Endodermal cell (in vitro differentiated cells): Measurements from ENCODE around the gene LOXL3. TPM values are rescaled to one million over a fixed set of nuclear protein-coding genes. Genes with fewer than 3 reads are reported as not detected.
A peak's percentile ranks its signal among the peaks of the same experiment; 100 is the strongest.

Source experiments
- DNase-seq: peaks from one replicate; pipeline ENCODE4 v3.0.0-alpha.2; 2017
- H3K27ac ChIP-seq: 2 replicates; pipeline ENCODE4 v1.5.1; 2013; ENCODE audit warnings: mild to moderate bottlenecking, low read depth, low read length, moderate library complexity
- H3K27me3 ChIP-seq: 2 replicates; pipeline ENCODE4 v1.6.1; 2013; ENCODE audit warnings: mild to moderate bottlenecking, low read length, moderate library complexity; ENCODE audit not compliant: insufficient read depth, control insufficient read depth, poor library complexity, severe bottlenecking
- H3K36me3 ChIP-seq: 2 replicates; pipeline ENCODE4 v1.7.0; 2013; ENCODE audit warnings: mild to moderate bottlenecking, low read length, moderate library complexity; ENCODE audit not compliant: control insufficient read depth, insufficient read depth
- H3K4me1 ChIP-seq: one replicate; pipeline ENCODE4 v1.7.0; 2013; ENCODE audit warnings: low read length; ENCODE audit not compliant: control insufficient read depth, insufficient read depth
- H3K4me3 ChIP-seq: 2 replicates; pipeline ENCODE4 v1.5.1; 2013; ENCODE audit warnings: mild to moderate bottlenecking, low read length, moderate library complexity
- H3K9ac ChIP-seq: 2 replicates; pipeline ENCODE4 v1.6.1; 2013; ENCODE audit warnings: mild to moderate bottlenecking, low read length, moderate library complexity; ENCODE audit not compliant: poor library complexity, severe bottlenecking; ENCODE audit errors: extremely low read depth
- H3K9me3 ChIP-seq: 2 replicates; pipeline ENCODE4 v1.6.1; 2013; ENCODE audit warnings: mild to moderate bottlenecking, low read length, moderate library complexity; ENCODE audit not compliant: control insufficient read depth
- H3K27ac Mint-ChIP-seq: 2 replicates; pipeline ENCODE4 v1.8.0; 2020; ENCODE audit warnings: mixed read lengths
- H3K27me3 Mint-ChIP-seq: 2 replicates; pipeline ENCODE4 v1.8.0; 2021; ENCODE audit warnings: mild to moderate bottlenecking, mixed read lengths; ENCODE audit not compliant: insufficient read depth
- H3K36me3 Mint-ChIP-seq: 2 replicates; pipeline ENCODE4 v1.8.0; 2020; ENCODE audit warnings: low read depth, mixed read lengths
- H3K4me1 Mint-ChIP-seq: 2 replicates; pipeline ENCODE4 v1.8.0; 2020; ENCODE audit warnings: mixed read lengths
- H3K4me3 Mint-ChIP-seq: 2 replicates; pipeline ENCODE4 v1.8.0; 2020; ENCODE audit warnings: mild to moderate bottlenecking, moderate library complexity, mixed read lengths
- H3K9me3 Mint-ChIP-seq: 2 replicates; pipeline ENCODE4 v1.8.0; 2020; ENCODE audit warnings: mild to moderate bottlenecking, mixed read lengths
- CTCF ChIP-seq: fragments of 200-600 bp; sonication (generic); conservative IDR thresholded peaks from 2 replicates; pipeline ENCODE4 v1.5.0; 2021; ENCODE audit warnings: antibody characterized with exemption, mild to moderate bottlenecking
- WGBS, 2 experiments: methylation state at CpG; one replicate each; pipeline versions ENCODE4 v1.1.5 to v1.1.7; 2013; ENCODE audit warnings: missing lambda C conversion rate in 2 of 2, mixed read lengths in 1 of 2; ENCODE audit not compliant: insufficient coverage in 1 of 2, insufficient read length in 1 of 2; 5-methylcytosine and 5-hydroxymethylcytosine counted together
- total RNA-seq, 2 donors: library from RNA; stranded (reverse); fragmentation: NEBNext Ultra II Directional in 1 of 2; extraction: Animal tissue kit (Norgen Biotek cat#: 25700) in 1 of 2; gene quantifications; 2 replicates in 1 of 2; 3 replicates in 1 of 2; pipeline ENCODE4 v1.2.1, GENCODE V29; 2021

LOXL3 gene
- total RNA-seq, 2 donors from 2014 or later = 5.4 to 7.6 TPM

GRCh38 chr2:74499267-74499939 lies 54.3 kb downstream of the LOXL3 start, which contains the start of gene LBX2:
LBX2 (minus strand) TSS chr2:74499603; CDS start chr2:74499537, 66 bp downstream.
- H3K27me3 Mint-ChIP-seq = peaks cover 95% of the 10 kb centered on the region
- Histone ChIP-seq H3K4me1 (no peaks in the 10 kb centered on the region), H3K36me3 (peaks cover under 1% of the 10 kb centered on the region), H3K4me3 (peak within 1 kb of the TSS; percentile 75), H3K27ac (no peak within 1 kb of the TSS), H3K9ac (peak within 1 kb of the TSS; percentile 12), H3K9me3 (no peaks in the 10 kb centered on the region), H3K27me3 (peaks cover 89% of the 10 kb centered on the region)
- WGBS, 2 experiments = 0 to 3% methylated on average over 24 to 65 of the region's 65 CpGs
- peak; percentile 84 for DNase-seq
- peaks cover 3% of the 10 kb centered on the region for H3K36me3 Mint-ChIP-seq
- H3K4me1 Mint-ChIP-seq = peaks cover 32% of the 10 kb centered on the region
- TF ChIP-seq CTCF = no peak
- peak within 1 kb of the TSS; percentile 51 for H3K4me3 Mint-ChIP-seq
- H3K27ac Mint-ChIP-seq = no peak within 1 kb of the TSS
- H3K9me3 Mint-ChIP-seq = no peaks in the 10 kb centered on the region

GRCh38 chr2:74498500-74499266 lies 55.1 kb downstream of the LOXL3 start:
- H3K27me3 Mint-ChIP-seq = peaks cover 88% of the 10 kb centered on the region
- H3K4me3 Mint-ChIP-seq = peak overlapping the region; percentile 51
- Histone ChIP-seq H3K9ac (peak overlapping the region; percentile 12), H3K4me1 (no peaks in the 10 kb centered on the region), H3K36me3 (peaks cover 7% of the 10 kb centered on the region), H3K27me3 (peaks cover 82% of the 10 kb centered on the region), H3K4me3 (peak overlapping the region; percentile 75), H3K27ac (no peak overlapping the region), H3K9me3 (no peaks in the 10 kb centered on the region)
- no peaks in the 10 kb centered on the region for H3K9me3 Mint-ChIP-seq
- H3K27ac Mint-ChIP-seq = no peak overlapping the region
- H3K36me3 Mint-ChIP-seq = peaks cover 8% of the 10 kb centered on the region
- no peak for TF ChIP-seq CTCF
- DNase-seq = no peak
- 2 to 3% methylated on average over 33 to 41 of the region's 41 CpGs for WGBS, 2 experiments
- peaks cover 26% of the 10 kb centered on the region for H3K4me1 Mint-ChIP-seq

GRCh38 chr2:74497777-74498499 lies 55.8 kb downstream of the LOXL3 start:
- no peak for TF ChIP-seq CTCF
- DNase-seq = peak; percentile 85
- Histone ChIP-seq H3K27me3 (peaks cover 75% of the 10 kb centered on the region), H3K9me3 (no peaks in the 10 kb centered on the region), H3K36me3 (peaks cover 14% of the 10 kb centered on the region), H3K27ac (no peak overlapping the region), H3K4me3 (peak overlapping the region; percentile 75), H3K4me1 (no peaks in the 10 kb centered on the region), H3K9ac (no peak overlapping the region)
- Mint-ChIP-seq H3K36me3 (peaks cover 14% of the 10 kb centered on the region), H3K4me3 (peak overlapping the region; percentile 51), H3K27ac (no peak overlapping the region), H3K27me3 (peaks cover 80% of the 10 kb centered on the region), H3K9me3 (no peaks in the 10 kb centered on the region), H3K4me1 (peaks cover 24% of the 10 kb centered on the region)
- WGBS, 2 experiments = 8 to 10% methylated on average over 21 to 61 of the region's 61 CpGs
